Mesodermal cell (in vitro differentiated cells): Measurements from ENCODE around the gene HTR4.

ENCODE experiments used
- H3K27ac ChIP-seq: 2 replicates; pipeline ENCODE4 v1.7.0; 2013; ENCODE audit warnings: mild to moderate bottlenecking, low read depth, low read length, moderate library complexity; ENCODE audit not compliant: severe bottlenecking
- H3K36me3 ChIP-seq: 2 replicates; pipeline ENCODE4 v1.7.1; 2013; ENCODE audit warnings: mild to moderate bottlenecking, low read length, moderate library complexity; ENCODE audit not compliant: control insufficient read depth, insufficient read depth
- H3K4me1 ChIP-seq: one replicate; pipeline ENCODE4 v1.7.1; 2013; ENCODE audit warnings: mild to moderate bottlenecking, low read length; ENCODE audit not compliant: insufficient read depth, control insufficient read depth, poor library complexity, severe bottlenecking
- H3K4me3 ChIP-seq: 2 replicates; pipeline ENCODE4 v1.7.0; 2013; ENCODE audit warnings: low read length, control low read depth, mild to moderate bottlenecking; ENCODE audit not compliant: insufficient read depth, poor library complexity, severe bottlenecking; ENCODE audit errors: extremely low read depth
- H3K9me3 ChIP-seq: 2 replicates; pipeline ENCODE4 v1.7.1; 2013; ENCODE audit warnings: mild to moderate bottlenecking, low read length, moderate library complexity; ENCODE audit not compliant: control insufficient read depth
- WGBS, 2 experiments: methylation state at CpG; one replicate each; pipeline ENCODE4 v1.1.5; 2013; ENCODE audit warnings: missing lambda C conversion rate in 2 of 2; ENCODE audit not compliant: insufficient coverage in 2 of 2; 5-methylcytosine and 5-hydroxymethylcytosine counted together

HTR4 gene

GRCh38 chr5:148458036-148458888 lies 196.1 kb downstream of the HTR4 start:
- Histone ChIP-seq H3K9me3 (no peaks in the 10 kb centered on the region), H3K36me3 (no peaks in the 10 kb centered on the region), H3K4me3 (no peak overlapping the region), H3K4me1 (no peaks in the 10 kb centered on the region), H3K27ac (no peak overlapping the region)
- 69 to 92% methylated on average over 2 of the region's 3 CpGs for WGBS, 2 experiments

GRCh38 chr5:148457183-148457620 lies 197.1 kb downstream of the HTR4 start:
- Histone ChIP-seq H3K9me3 (no peaks in the 10 kb centered on the region), H3K27ac (no peak overlapping the region), H3K4me1 (no peaks in the 10 kb centered on the region), H3K4me3 (no peak overlapping the region), H3K36me3 (no peaks in the 10 kb centered on the region)
- WGBS, 2 experiments = 60 to 63% methylated on average over 2 of the region's 5 CpGs

- 84 to 85% methylated on average over 5 of the region's 6 CpGs for WGBS, 2 experiments
- no peak overlapping the region for H3K27ac ChIP-seq
These were observed 199.1 kb downstream of the HTR4 start for GRCh38 chr5:148455185-148455584.

GRCh38 chr5:148454576-148454975 lies 199.8 kb downstream of the HTR4 start:
- no peaks in the 10 kb centered on the region for H3K9me3 ChIP-seq
- 86 to 88% methylated on average over 2 to 3 of the region's 5 CpGs for WGBS, 2 experiments
- no peaks in the 10 kb centered on the region for H3K4me1 ChIP-seq
- H3K4me3 ChIP-seq = no peak overlapping the region
- H3K36me3 ChIP-seq = no peaks in the 10 kb centered on the region
- no peak overlapping the region for H3K27ac ChIP-seq

More at GRCh38 chr5:148455185-148455584, 199.1 kb downstream of the HTR4 start:
- H3K36me3 ChIP-seq = no peaks in the 10 kb centered on the region
- H3K4me3 ChIP-seq = no peak overlapping the region
- no peaks in the 10 kb centered on the region for H3K9me3 ChIP-seq
- no peaks in the 10 kb centered on the region for H3K4me1 ChIP-seq

- no peaks in the 10 kb centered on the region for H3K4me1 ChIP-seq
- 90% methylated on average over 7 to 9 of the region's 10 CpGs for WGBS, 2 experiments
- no peaks in the 10 kb centered on the region for H3K9me3 ChIP-seq
- no peak overlapping the region for H3K4me3 ChIP-seq
- no peak overlapping the region for H3K27ac ChIP-seq
- H3K36me3 ChIP-seq = no peaks in the 10 kb centered on the region
These were observed 201.7 kb downstream of the HTR4 start for GRCh38 chr5:148452499-148453193.

- Histone ChIP-seq H3K9me3 (no peaks in the 10 kb centered on the region), H3K27ac (no peak overlapping the region), H3K4me3 (no peak overlapping the region), H3K36me3 (peaks cover 11% of the 10 kb centered on the region), H3K4me1 (no peaks in the 10 kb centered on the region)
- 90 to 91% methylated on average over 1 to 2 of the region's 2 CpGs for WGBS, 2 experiments
These were observed 207.7 kb downstream of the HTR4 start for GRCh38 chr5:148446611-148447010.

GRCh38 chr5:148445578-148445977 lies 208.7 kb downstream of the HTR4 start:
- Histone ChIP-seq H3K4me3 (no peak overlapping the region), H3K4me1 (no peaks in the 10 kb centered on the region), H3K27ac (no peak overlapping the region), H3K9me3 (no peaks in the 10 kb centered on the region), H3K36me3 (peaks cover 18% of the 10 kb centered on the region)
- WGBS, 2 experiments = 86% methylated on average over 1 of the region's 3 CpGs; no CpG with 5 or more reads in 1 of the 2 experiments

- peaks cover 31% of the 10 kb centered on the region for H3K36me3 ChIP-seq
- WGBS, 2 experiments = 0% methylated on average over 1 of the region's 5 CpGs; no CpG with 5 or more reads in 1 of the 2 experiments
- H3K27ac ChIP-seq = no peak overlapping the region
- H3K9me3 ChIP-seq = no peaks in the 10 kb centered on the region
- H3K4me1 ChIP-seq = no peaks in the 10 kb centered on the region
- no peak overlapping the region for H3K4me3 ChIP-seq
These were observed 210.3 kb downstream of the HTR4 start for GRCh38 chr5:148443998-148444397.

GRCh38 chr5:148443241-148443640 lies 211.1 kb downstream of the HTR4 start:
- 100% methylated on average over 1 of the region's 1 CpG for WGBS, 2 experiments
- no peak overlapping the region for H3K27ac ChIP-seq
- no peaks in the 10 kb centered on the region for H3K9me3 ChIP-seq
- H3K4me3 ChIP-seq = no peak overlapping the region
- H3K4me1 ChIP-seq = no peaks in the 10 kb centered on the region
- H3K36me3 ChIP-seq = peaks cover 39% of the 10 kb centered on the region

- Histone ChIP-seq H3K9me3 (no peaks in the 10 kb centered on the region), H3K27ac (no peak overlapping the region), H3K4me1 (no peaks in the 10 kb centered on the region), H3K36me3 (peaks cover 59% of the 10 kb centered on the region), H3K4me3 (no peak overlapping the region)
- 100% methylated on average over 2 of the region's 2 CpGs; no CpG with 5 or more reads in 1 of the 2 experiments for WGBS, 2 experiments
These were observed 215.4 kb downstream of the HTR4 start for GRCh38 chr5:148438933-148439332.
